ENCODE measurements around the gene TOGARAM1. TPM values are rescaled to one million over a fixed set of nuclear protein-coding genes. Genes with fewer than 3 reads are reported as not detected.

The TOGARAM1 gene
- total RNA-seq, 2 donors from 2014 or later: 16.8 to 17.4 TPM

- H3K27ac Mint-ChIP-seq: peak overlapping the region; percentile 16
- peaks cover 35% of the 10 kb centered on the region for H3K4me1 Mint-ChIP-seq
- peaks cover 3% of the 10 kb centered on the region for H3K36me3 Mint-ChIP-seq (ENCODE audit: low read depth)
These were observed 129.7 kb downstream of the TOGARAM1 start for GRCh38 chr14:45091710-45092109.

GRCh38 chr14:45094275-45094674, 132.3 kb downstream of the TOGARAM1 start:
- H3K9me3 ChIP-seq (ENCODE audit: control insufficient read depth, low read length, poor library complexity, severe bottlenecking): no peaks in the 10 kb centered on the region
- ATAC-seq (no peak), DNase-seq (no peak)
- Mint-ChIP-seq H3K27me3 (no peaks in the 10 kb centered on the region), H3K4me1 (peaks cover 19% of the 10 kb centered on the region), H3K27ac (no peak overlapping the region), H3K4me3 (no peak overlapping the region), H3K36me3 (ENCODE audit: low read depth) (peaks cover 8% of the 10 kb centered on the region)

More at GRCh38 chr14:45091710-45092109, 129.7 kb downstream of the TOGARAM1 start:
- DNase-seq (no peak), ATAC-seq (no peak)
- Mint-ChIP-seq H3K4me3 (no peak overlapping the region), H3K27me3 (no peaks in the 10 kb centered on the region)
- H3K9me3 ChIP-seq (ENCODE audit: control insufficient read depth, low read length, poor library complexity, severe bottlenecking): no peaks in the 10 kb centered on the region

- peaks cover 8% of the 10 kb centered on the region for H3K36me3 Mint-ChIP-seq (ENCODE audit: low read depth)
- no peaks in the 10 kb centered on the region for H3K27me3 Mint-ChIP-seq
- peaks cover 15% of the 10 kb centered on the region for H3K4me1 Mint-ChIP-seq
- ATAC-seq: no peak
- H3K27ac Mint-ChIP-seq: no peak overlapping the region
- no peak for DNase-seq
- no peak overlapping the region for H3K4me3 Mint-ChIP-seq
- H3K9me3 ChIP-seq (ENCODE audit: control insufficient read depth, low read length, poor library complexity, severe bottlenecking): no peaks in the 10 kb centered on the region
These were observed 133.2 kb downstream of the TOGARAM1 start for GRCh38 chr14:45095143-45095542.

- H3K27me3 Mint-ChIP-seq: no peaks in the 10 kb centered on the region
- no peak overlapping the region for H3K27ac Mint-ChIP-seq
- H3K4me3 Mint-ChIP-seq: no peak overlapping the region
- ATAC-seq (no peak), DNase-seq (no peak)
- no peaks in the 10 kb centered on the region for H3K9me3 ChIP-seq (ENCODE audit: control insufficient read depth, low read length, poor library complexity, severe bottlenecking)
- H3K4me1 Mint-ChIP-seq: peaks cover 15% of the 10 kb centered on the region
- H3K36me3 Mint-ChIP-seq (ENCODE audit: low read depth): peaks cover 8% of the 10 kb centered on the region
These were observed 134.2 kb downstream of the TOGARAM1 start for GRCh38 chr14:45096218-45096617.

- no peak for DNase-seq
- Mint-ChIP-seq H3K4me3 (no peak overlapping the region), H3K4me1 (peaks cover 5% of the 10 kb centered on the region), H3K27me3 (no peaks in the 10 kb centered on the region), H3K36me3 (ENCODE audit: low read depth) (peaks cover 6% of the 10 kb centered on the region), H3K27ac (no peak overlapping the region)
- ATAC-seq: no peak
- no peaks in the 10 kb centered on the region for H3K9me3 ChIP-seq (ENCODE audit: control insufficient read depth, low read length, poor library complexity, severe bottlenecking)
These were observed 141.8 kb downstream of the TOGARAM1 start for GRCh38 chr14:45103806-45104205.

- H3K9me3 ChIP-seq (ENCODE audit: control insufficient read depth, low read length, poor library complexity, severe bottlenecking): no peaks in the 10 kb centered on the region
- no peak overlapping the region for H3K27ac Mint-ChIP-seq
- H3K4me3 Mint-ChIP-seq: no peak overlapping the region
- DNase-seq: no peak
- no peak for ATAC-seq
- no peaks in the 10 kb centered on the region for H3K27me3 Mint-ChIP-seq
- H3K36me3 Mint-ChIP-seq (ENCODE audit: low read depth): peaks cover 8% of the 10 kb centered on the region
- peaks cover 7% of the 10 kb centered on the region for H3K4me1 Mint-ChIP-seq
These were observed 142.6 kb downstream of the TOGARAM1 start for GRCh38 chr14:45104561-45104960.

GRCh38 chr14:45112896-45113781, 151.1 kb downstream of the TOGARAM1 start:
- H3K4me1 Mint-ChIP-seq: peaks cover 13% of the 10 kb centered on the region
- ATAC-seq (no peak), DNase-seq (no peak)
- H3K27me3 Mint-ChIP-seq: no peaks in the 10 kb centered on the region
- peaks cover 12% of the 10 kb centered on the region for H3K36me3 Mint-ChIP-seq (ENCODE audit: low read depth)
- H3K27ac Mint-ChIP-seq: peak overlapping the region; percentile 88
- H3K9me3 ChIP-seq (ENCODE audit: control insufficient read depth, low read length, poor library complexity, severe bottlenecking): no peaks in the 10 kb centered on the region
- H3K4me3 Mint-ChIP-seq: peak overlapping the region; percentile 59

- no peaks in the 10 kb centered on the region for H3K9me3 ChIP-seq (ENCODE audit: control insufficient read depth, low read length, poor library complexity, severe bottlenecking)
- peak overlapping the region; percentile 88 for H3K27ac Mint-ChIP-seq
- no peak for DNase-seq
- H3K4me3 Mint-ChIP-seq: no peak overlapping the region
- H3K4me1 Mint-ChIP-seq: peaks cover 10% of the 10 kb centered on the region
- H3K36me3 Mint-ChIP-seq (ENCODE audit: low read depth): peaks cover 9% of the 10 kb centered on the region
- no peak for ATAC-seq
- H3K27me3 Mint-ChIP-seq: no peaks in the 10 kb centered on the region
These were observed 152.3 kb downstream of the TOGARAM1 start for GRCh38 chr14:45114327-45114726.

GRCh38 chr14:45118594-45118993, 156.6 kb downstream of the TOGARAM1 start:
- no peaks in the 10 kb centered on the region for H3K9me3 ChIP-seq (ENCODE audit: control insufficient read depth, low read length, poor library complexity, severe bottlenecking)
- Mint-ChIP-seq H3K4me1 (peaks cover 4% of the 10 kb centered on the region), H3K27ac (no peak overlapping the region), H3K36me3 (ENCODE audit: low read depth) (peaks cover 5% of the 10 kb centered on the region), H3K27me3 (no peaks in the 10 kb centered on the region), H3K4me3 (no peak overlapping the region)
- DNase-seq (no peak), ATAC-seq (no peak)

- no peaks in the 10 kb centered on the region for H3K9me3 ChIP-seq (ENCODE audit: control insufficient read depth, low read length, poor library complexity, severe bottlenecking)
- Mint-ChIP-seq H3K4me1 (peaks cover 4% of the 10 kb centered on the region), H3K4me3 (no peak overlapping the region), H3K27ac (peak overlapping the region; percentile 24), H3K36me3 (ENCODE audit: low read depth) (peaks cover 3% of the 10 kb centered on the region), H3K27me3 (no peaks in the 10 kb centered on the region)
- DNase-seq (no peak), ATAC-seq (no peak)
These were observed 158.1 kb downstream of the TOGARAM1 start for GRCh38 chr14:45120096-45120495.

GRCh38 chr14:45123271-45123670, 161.3 kb downstream of the TOGARAM1 start:
- DNase-seq (no peak), ATAC-seq (no peak)
- Mint-ChIP-seq H3K36me3 (ENCODE audit: low read depth) (peaks cover 9% of the 10 kb centered on the region), H3K27ac (no peak overlapping the region), H3K4me3 (no peak overlapping the region), H3K27me3 (no peaks in the 10 kb centered on the region), H3K4me1 (peaks cover 9% of the 10 kb centered on the region)
- no peaks in the 10 kb centered on the region for H3K9me3 ChIP-seq (ENCODE audit: control insufficient read depth, low read length, poor library complexity, severe bottlenecking)
